ENCODE measurements around the gene HERC6. TPM values are rescaled to one million over a fixed set of nuclear protein-coding genes. Genes with fewer than 3 reads are reported as not detected.

The HERC6 gene
- polyA plus RNA-seq, 1 donor from 2014 or later, result 0.33 TPM

GRCh38 chr4:88418411-88418810 is 39.8 kb downstream of the HERC6 start:
- Histone ChIP-seq H2AFZ (ENCODE audit: low read depth, low read length) (no peak overlapping the region), H3K79me2 (replicated peaks; ENCODE audit: insufficient read depth, low read length) (no peaks in the 10 kb centered on the region), H3K9me2 (ENCODE audit: insufficient read depth, low read length) (no peaks in the 10 kb centered on the region), H3K27me3 (ENCODE audit: insufficient read depth, low read depth, low read length) (no peaks in the 10 kb centered on the region), H3F3A (ENCODE audit: insufficient read depth, low read length, poor library complexity, severe bottlenecking) (no peaks in the 10 kb centered on the region), H3K9ac (ENCODE audit: low read length) (no peak overlapping the region), H3K4me3 (ENCODE audit: low read length) (no peak overlapping the region), H3K27ac (ENCODE audit: low read length) (no peak overlapping the region), H4K20me1 (ENCODE audit: insufficient read depth) (no peaks in the 10 kb centered on the region), H3K36me3 (ENCODE audit: insufficient read depth, low read length) (no peaks in the 10 kb centered on the region), H3K4me2 (ENCODE audit: low read length) (no peak overlapping the region), H3K9me3 (ENCODE audit: low read length) (no peaks in the 10 kb centered on the region)
- TF ChIP-seq SMC3 (conservative IDR thresholded peaks at IDR 0.05; ENCODE audit: poor library complexity) (no peak), POLR2AphosphoS5 (IDR thresholded peaks at IDR 0.05) (no peak), MXI1 (conservative IDR thresholded peaks at IDR 0.05; ENCODE audit: poor library complexity, severe bottlenecking) (no peak), EP300 (conservative IDR thresholded peaks at IDR 0.05; ENCODE audit: poor library complexity, severe bottlenecking) (no peak), REST (IDR thresholded peaks at IDR 0.05; ENCODE audit: borderline replicate concordance) (no peak), EZH2 (IDR thresholded peaks at IDR 0.05; ENCODE audit: borderline replicate concordance, insufficient read depth, low read length, poor library complexity, severe bottlenecking) (no peak), RAD21 (conservative IDR thresholded peaks at IDR 0.05) (no peak), TAF1 (IDR thresholded peaks at IDR 0.05; ENCODE audit: low read depth) (no peak), CTCF (IDR thresholded peaks at IDR 0.05; ENCODE audit: poor library complexity, severe bottlenecking) (no peak)

GRCh38 chr4:88419874-88420273 is 41.2 kb downstream of the HERC6 start:
- Histone ChIP-seq H4K20me1 (ENCODE audit: insufficient read depth) (no peaks in the 10 kb centered on the region), H3K27me3 (ENCODE audit: insufficient read depth, low read depth, low read length) (no peaks in the 10 kb centered on the region), H3K9ac (ENCODE audit: low read length) (no peak overlapping the region), H3F3A (ENCODE audit: insufficient read depth, low read length, poor library complexity, severe bottlenecking) (no peaks in the 10 kb centered on the region), H3K9me2 (ENCODE audit: insufficient read depth, low read length) (no peaks in the 10 kb centered on the region), H3K36me3 (ENCODE audit: insufficient read depth, low read length) (no peaks in the 10 kb centered on the region), H3K79me2 (replicated peaks; ENCODE audit: insufficient read depth, low read length) (no peaks in the 10 kb centered on the region), H3K9me3 (ENCODE audit: low read length) (no peaks in the 10 kb centered on the region), H2AFZ (ENCODE audit: low read depth, low read length) (no peak overlapping the region), H3K4me2 (ENCODE audit: low read length) (no peak overlapping the region), H3K4me3 (ENCODE audit: low read length) (no peak overlapping the region), H3K27ac (ENCODE audit: low read length) (no peak overlapping the region)
- TF ChIP-seq EZH2 (IDR thresholded peaks at IDR 0.05; ENCODE audit: borderline replicate concordance, insufficient read depth, low read length, poor library complexity, severe bottlenecking) (no peak), EP300 (conservative IDR thresholded peaks at IDR 0.05; ENCODE audit: poor library complexity, severe bottlenecking) (no peak), TAF1 (IDR thresholded peaks at IDR 0.05; ENCODE audit: low read depth) (no peak), RAD21 (conservative IDR thresholded peaks at IDR 0.05) (no peak), SMC3 (conservative IDR thresholded peaks at IDR 0.05; ENCODE audit: poor library complexity) (no peak), POLR2AphosphoS5 (IDR thresholded peaks at IDR 0.05) (no peak), CTCF (IDR thresholded peaks at IDR 0.05; ENCODE audit: poor library complexity, severe bottlenecking) (no peak), REST (IDR thresholded peaks at IDR 0.05; ENCODE audit: borderline replicate concordance) (no peak), MXI1 (conservative IDR thresholded peaks at IDR 0.05; ENCODE audit: poor library complexity, severe bottlenecking) (no peak)

Data from neural cell (in vitro differentiated cells).